GM12878 (cell line): ENCODE data around the gene SLC35A5. TPM values are rescaled to one million over a fixed set of nuclear protein-coding genes. Genes with fewer than 3 reads are reported as not detected.
A peak's percentile ranks its signal among the peaks of the same experiment; 100 is the strongest.

ENCODE experiments used
- ASH2L ChIP-seq: fragments of 300-600, 200-600 bp; sonication (generic); IDR thresholded peaks from 2 replicates; pipeline ENCODE4 v1.6.1; 2017; ENCODE audit warnings: low read depth, mild to moderate bottlenecking, borderline replicate concordance
- BCL11A ChIP-seq: IDR thresholded peaks from 2 replicates; pipeline ENCODE4 v1.6.1; 2011; ENCODE audit warnings: low read depth, low read length
- BRCA1 ChIP-seq: IDR thresholded peaks from 2 replicates; pipeline ENCODE4 v1.6.1; 2011; ENCODE audit warnings: low read depth, low read length, improper control_type of control experiment
- CBX3 ChIP-seq: fragments of 200-600 bp; sonication (generic); IDR thresholded peaks from 2 replicates; pipeline ENCODE4 v1.6.1; 2016; ENCODE audit warnings: low read depth, borderline replicate concordance
- CREM ChIP-seq: IDR thresholded peaks from 2 replicates; pipeline ENCODE4 v1.6.1; 2014; ENCODE audit warnings: antibody characterized with exemption, low read depth
- EGR1 ChIP-seq, 2 experiments: IDR thresholded peaks; 1 replicate in 1 of 2; 2 replicates in 1 of 2; pipeline ENCODE4 v1.6.1; 2011 to 2012; ENCODE audit warnings: low read depth in 2 of 2, low read length in 2 of 2, borderline replicate concordance in 1 of 2, mild to moderate bottlenecking in 1 of 2, moderate library complexity in 1 of 2
- GABPA ChIP-seq: IDR thresholded peaks from 2 replicates; pipeline ENCODE4 v1.6.1; 2014; ENCODE audit warnings: antibody characterized with exemption, low read depth, mild to moderate bottlenecking, inconsistent platforms
- HDGF ChIP-seq: fragments of 450-650 bp; IDR thresholded peaks from 2 replicates; pipeline ENCODE4 v1.6.1; 2016; ENCODE audit warnings: antibody characterized with exemption
- LARP7 ChIP-seq: fragments of 450-650 bp; IDR thresholded peaks from 2 replicates; pipeline ENCODE4 v1.6.1; 2017; ENCODE audit warnings: mild to moderate bottlenecking
- RAD21 ChIP-seq: IDR thresholded peaks from 2 replicates; pipeline ENCODE4 v1.6.1; 2011; ENCODE audit warnings: mild to moderate bottlenecking, low read depth, low read length, moderate library complexity; ENCODE audit not compliant: insufficient read depth
- RCOR1 ChIP-seq: conservative IDR thresholded peaks from 2 replicates; pipeline ENCODE4 v1.6.1; 2012; ENCODE audit warnings: low read depth, low read length, improper control_type of control experiment
- RUNX3 ChIP-seq: IDR thresholded peaks from 2 replicates; pipeline ENCODE4 v1.6.1; 2012; ENCODE audit warnings: low read length, inconsistent platforms
- SRF ChIP-seq, 2 experiments: IDR thresholded peaks; 2 replicates each; pipeline ENCODE4 v1.6.1; 2011; ENCODE audit warnings: low read depth in 2 of 2, low read length in 2 of 2, mild to moderate bottlenecking in 1 of 2, moderate library complexity in 1 of 2
- TAF1 ChIP-seq: IDR thresholded peaks from 2 replicates; pipeline ENCODE4 v1.6.1; 2011; ENCODE audit warnings: mild to moderate bottlenecking, low read depth, low read length, borderline replicate concordance
- TCF7 ChIP-seq: IDR thresholded peaks from 2 replicates; pipeline ENCODE4 v1.6.1; 2014; ENCODE audit warnings: antibody characterized with exemption, borderline replicate concordance
- USF2 ChIP-seq: IDR thresholded peaks from 2 replicates; pipeline ENCODE4 v1.6.1; 2011; ENCODE audit warnings: low read depth, low read length, improper control_type of control experiment, borderline replicate concordance
- polyA plus RNA-seq, 11 experiments: library from polyadenylated mRNA; depleted of rRNA in 4 of 11; unstranded in 6 of 11; stranded (reverse) in 5 of 11; fragments of >200 nt; fragmentation: Nextera tagmentation in 4 of 11; fragmentation: Illumina TruSeq in 1 of 11; extraction: Ambion mirVana in 4 of 11; extraction: Trizol in 1 of 11; gene quantifications; 1 replicate in 1 of 11; 2 replicates in 10 of 11; pipeline versions ENCODE4 v1.2.1 to v1.2.3, GENCODE V29; 2011 to 2016; ENCODE audit warnings: inconsistent platforms in 2 of 11, missing spikeins in 2 of 11, low read depth in 1 of 11
- total RNA-seq, 4 experiments: library from RNA; depleted of rRNA in 3 of 4; stranded (reverse); fragments of >200 nt in 3 of 4; fragmentation: Illumina TruSeq in 1 of 4; extraction: Trizol in 1 of 4; gene quantifications; 2 replicates each; pipeline versions ENCODE4 v1.2.1 to v1.2.3, GENCODE V29; 2013 to 2021
- TF ChIP-seq, protein P1 (sequence below): fragments of 450-650 bp; IDR thresholded peaks from 2 replicates; pipeline ENCODE4 v1.6.1; 2017; ENCODE audit warnings: low read depth, mild to moderate bottlenecking, moderate library complexity
- TF ChIP-seq, protein P2 (sequence below): fragments of 450-650 bp; IDR thresholded peaks from 2 replicates; pipeline ENCODE4 v1.6.1; 2017; ENCODE audit warnings: antibody characterized with exemption, mild to moderate bottlenecking, moderate library complexity
- TF ChIP-seq, protein P3 (sequence below): IDR thresholded peaks from 2 replicates; pipeline ENCODE4 v1.6.1; 2011; ENCODE audit warnings: borderline replicate concordance, low read depth, mild to moderate bottlenecking, moderate library complexity, mixed read lengths, low read length; ENCODE audit not compliant: insufficient read depth; ENCODE audit errors: extremely low read length
- TF ChIP-seq, protein P4 (sequence below): IDR thresholded peaks from 2 replicates; pipeline ENCODE4 v1.6.1; 2012; ENCODE audit warnings: mild to moderate bottlenecking, low read depth, low read length

SLC35A5 gene
- total and polyA plus RNA-seq, 10 of the 15 experiments (the other 5 are each of a cell fraction or from before 2014, with no cell fraction given) = 10.9 to 38.1 (median 16.0) TPM

GRCh38 chr3:112561734-112562529 lies at the start of gene SLC35A5, which contains the start of gene ATG3 (continued):
- TF ChIP-seq, protein P1, sequence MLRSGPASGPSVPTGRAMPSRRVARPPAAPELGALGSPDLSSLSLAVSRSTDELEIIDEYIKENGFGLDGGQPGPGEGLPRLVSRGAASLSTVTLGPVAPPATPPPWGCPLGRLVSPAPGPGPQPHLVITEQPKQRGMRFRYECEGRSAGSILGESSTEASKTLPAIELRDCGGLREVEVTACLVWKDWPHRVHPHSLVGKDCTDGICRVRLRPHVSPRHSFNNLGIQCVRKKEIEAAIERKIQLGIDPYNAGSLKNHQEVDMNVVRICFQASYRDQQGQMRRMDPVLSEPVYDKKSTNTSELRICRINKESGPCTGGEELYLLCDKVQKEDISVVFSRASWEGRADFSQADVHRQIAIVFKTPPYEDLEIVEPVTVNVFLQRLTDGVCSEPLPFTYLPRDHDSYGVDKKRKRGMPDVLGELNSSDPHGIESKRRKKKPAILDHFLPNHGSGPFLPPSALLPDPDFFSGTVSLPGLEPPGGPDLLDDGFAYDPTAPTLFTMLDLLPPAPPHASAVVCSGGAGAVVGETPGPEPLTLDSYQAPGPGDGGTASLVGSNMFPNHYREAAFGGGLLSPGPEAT = peak; percentile 74
- TF ChIP-seq TAF1 (peak; percentile 55; the same call in 1 of the 2 replicates), RAD21 (no peak), EGR1 (IDR thresholded peaks at IDR 0.05; ENCODE audit: borderline replicate concordance in 1 of 2, low read depth in 2 of 2, low read length in 2 of 2) (peak; percentile 40 to 65; a peak in 1 of 3 replicates), ASH2L (no peak), HDGF (no peak; the same call in none of the 2 replicates), USF2 (peak; percentile 99), TCF7 (no peak), BCL11A (no peak), RUNX3 (peak; percentile 76), RCOR1 (no peak), LARP7 (peak; percentile 62), BRCA1 (no peak), CBX3 (no peak), GABPA (peak; percentile 63), SRF (IDR thresholded peaks at IDR 0.05; ENCODE audit: low read depth in 2 of 2, low read length in 2 of 2) (peak in 1 of 2 experiments; percentile 70; a peak in 1 of 4 replicates), CREM (peak; percentile 81)
- TF ChIP-seq, protein P2, sequence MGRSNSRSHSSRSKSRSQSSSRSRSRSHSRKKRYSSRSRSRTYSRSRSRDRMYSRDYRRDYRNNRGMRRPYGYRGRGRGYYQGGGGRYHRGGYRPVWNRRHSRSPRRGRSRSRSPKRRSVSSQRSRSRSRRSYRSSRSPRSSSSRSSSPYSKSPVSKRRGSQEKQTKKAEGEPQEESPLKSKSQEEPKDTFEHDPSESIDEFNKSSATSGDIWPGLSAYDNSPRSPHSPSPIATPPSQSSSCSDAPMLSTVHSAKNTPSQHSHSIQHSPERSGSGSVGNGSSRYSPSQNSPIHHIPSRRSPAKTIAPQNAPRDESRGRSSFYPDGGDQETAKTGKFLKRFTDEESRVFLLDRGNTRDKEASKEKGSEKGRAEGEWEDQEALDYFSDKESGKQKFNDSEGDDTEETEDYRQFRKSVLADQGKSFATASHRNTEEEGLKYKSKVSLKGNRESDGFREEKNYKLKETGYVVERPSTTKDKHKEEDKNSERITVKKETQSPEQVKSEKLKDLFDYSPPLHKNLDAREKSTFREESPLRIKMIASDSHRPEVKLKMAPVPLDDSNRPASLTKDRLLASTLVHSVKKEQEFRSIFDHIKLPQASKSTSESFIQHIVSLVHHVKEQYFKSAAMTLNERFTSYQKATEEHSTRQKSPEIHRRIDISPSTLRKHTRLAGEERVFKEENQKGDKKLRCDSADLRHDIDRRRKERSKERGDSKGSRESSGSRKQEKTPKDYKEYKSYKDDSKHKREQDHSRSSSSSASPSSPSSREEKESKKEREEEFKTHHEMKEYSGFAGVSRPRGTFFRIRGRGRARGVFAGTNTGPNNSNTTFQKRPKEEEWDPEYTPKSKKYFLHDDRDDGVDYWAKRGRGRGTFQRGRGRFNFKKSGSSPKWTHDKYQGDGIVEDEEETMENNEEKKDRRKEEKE = no peak
- TF ChIP-seq, protein P3, sequence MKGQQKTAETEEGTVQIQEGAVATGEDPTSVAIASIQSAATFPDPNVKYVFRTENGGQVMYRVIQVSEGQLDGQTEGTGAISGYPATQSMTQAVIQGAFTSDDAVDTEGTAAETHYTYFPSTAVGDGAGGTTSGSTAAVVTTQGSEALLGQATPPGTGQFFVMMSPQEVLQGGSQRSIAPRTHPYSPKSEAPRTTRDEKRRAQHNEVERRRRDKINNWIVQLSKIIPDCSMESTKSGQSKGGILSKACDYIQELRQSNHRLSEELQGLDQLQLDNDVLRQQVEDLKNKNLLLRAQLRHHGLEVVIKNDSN = peak; percentile 99
- TF ChIP-seq, protein P4, sequence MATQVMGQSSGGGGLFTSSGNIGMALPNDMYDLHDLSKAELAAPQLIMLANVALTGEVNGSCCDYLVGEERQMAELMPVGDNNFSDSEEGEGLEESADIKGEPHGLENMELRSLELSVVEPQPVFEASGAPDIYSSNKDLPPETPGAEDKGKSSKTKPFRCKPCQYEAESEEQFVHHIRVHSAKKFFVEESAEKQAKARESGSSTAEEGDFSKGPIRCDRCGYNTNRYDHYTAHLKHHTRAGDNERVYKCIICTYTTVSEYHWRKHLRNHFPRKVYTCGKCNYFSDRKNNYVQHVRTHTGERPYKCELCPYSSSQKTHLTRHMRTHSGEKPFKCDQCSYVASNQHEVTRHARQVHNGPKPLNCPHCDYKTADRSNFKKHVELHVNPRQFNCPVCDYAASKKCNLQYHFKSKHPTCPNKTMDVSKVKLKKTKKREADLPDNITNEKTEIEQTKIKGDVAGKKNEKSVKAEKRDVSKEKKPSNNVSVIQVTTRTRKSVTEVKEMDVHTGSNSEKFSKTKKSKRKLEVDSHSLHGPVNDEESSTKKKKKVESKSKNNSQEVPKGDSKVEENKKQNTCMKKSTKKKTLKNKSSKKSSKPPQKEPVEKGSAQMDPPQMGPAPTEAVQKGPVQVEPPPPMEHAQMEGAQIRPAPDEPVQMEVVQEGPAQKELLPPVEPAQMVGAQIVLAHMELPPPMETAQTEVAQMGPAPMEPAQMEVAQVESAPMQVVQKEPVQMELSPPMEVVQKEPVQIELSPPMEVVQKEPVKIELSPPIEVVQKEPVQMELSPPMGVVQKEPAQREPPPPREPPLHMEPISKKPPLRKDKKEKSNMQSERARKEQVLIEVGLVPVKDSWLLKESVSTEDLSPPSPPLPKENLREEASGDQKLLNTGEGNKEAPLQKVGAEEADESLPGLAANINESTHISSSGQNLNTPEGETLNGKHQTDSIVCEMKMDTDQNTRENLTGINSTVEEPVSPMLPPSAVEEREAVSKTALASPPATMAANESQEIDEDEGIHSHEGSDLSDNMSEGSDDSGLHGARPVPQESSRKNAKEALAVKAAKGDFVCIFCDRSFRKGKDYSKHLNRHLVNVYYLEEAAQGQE = no peak; the same call in 1 of the 2 replicates
